Neural cell (in vitro differentiated cells): ENCODE data around the gene GPHN.

Experiments used
- CTCF ChIP-seq: fragments of 450-650 bp; IDR thresholded peaks from 2 replicates; pipeline ENCODE4 v1.5.1; 2014; ENCODE audit warnings: antibody characterized with exemption, mild to moderate bottlenecking, moderate library complexity; ENCODE audit not compliant: poor library complexity, severe bottlenecking
- EP300 ChIP-seq: fragments of 450-650 bp; conservative IDR thresholded peaks from 2 replicates; pipeline ENCODE4 v1.6.1; 2014; ENCODE audit warnings: antibody characterized with exemption, mild to moderate bottlenecking, moderate library complexity; ENCODE audit not compliant: poor library complexity, severe bottlenecking
- MXI1 ChIP-seq: fragments of 450-650 bp; conservative IDR thresholded peaks from 2 replicates; pipeline ENCODE4 v1.6.1; 2014; ENCODE audit warnings: antibody characterized with exemption, mild to moderate bottlenecking; ENCODE audit not compliant: poor library complexity, severe bottlenecking
- POLR2AphosphoS5 ChIP-seq: IDR thresholded peaks from 2 replicates; pipeline ENCODE4 v1.6.1; 2012
- RAD21 ChIP-seq: fragments of 450-650 bp; conservative IDR thresholded peaks from 2 replicates; pipeline ENCODE4 v1.6.1; 2014; ENCODE audit warnings: antibody characterized with exemption, mild to moderate bottlenecking, moderate library complexity
- TAF1 ChIP-seq: IDR thresholded peaks from 2 replicates; pipeline ENCODE4 v1.6.1; 2012; ENCODE audit warnings: low read depth
- TF ChIP-seq, protein P1 (sequence below): IDR thresholded peaks from 2 replicates; pipeline ENCODE4 v1.6.1; 2012; ENCODE audit warnings: borderline replicate concordance

- TF ChIP-seq CTCF (no peak), TAF1 (no peak), POLR2AphosphoS5 (no peak), MXI1 (no peak), RAD21 (no peak), EP300 (no peak)
- TF ChIP-seq, protein P1, sequence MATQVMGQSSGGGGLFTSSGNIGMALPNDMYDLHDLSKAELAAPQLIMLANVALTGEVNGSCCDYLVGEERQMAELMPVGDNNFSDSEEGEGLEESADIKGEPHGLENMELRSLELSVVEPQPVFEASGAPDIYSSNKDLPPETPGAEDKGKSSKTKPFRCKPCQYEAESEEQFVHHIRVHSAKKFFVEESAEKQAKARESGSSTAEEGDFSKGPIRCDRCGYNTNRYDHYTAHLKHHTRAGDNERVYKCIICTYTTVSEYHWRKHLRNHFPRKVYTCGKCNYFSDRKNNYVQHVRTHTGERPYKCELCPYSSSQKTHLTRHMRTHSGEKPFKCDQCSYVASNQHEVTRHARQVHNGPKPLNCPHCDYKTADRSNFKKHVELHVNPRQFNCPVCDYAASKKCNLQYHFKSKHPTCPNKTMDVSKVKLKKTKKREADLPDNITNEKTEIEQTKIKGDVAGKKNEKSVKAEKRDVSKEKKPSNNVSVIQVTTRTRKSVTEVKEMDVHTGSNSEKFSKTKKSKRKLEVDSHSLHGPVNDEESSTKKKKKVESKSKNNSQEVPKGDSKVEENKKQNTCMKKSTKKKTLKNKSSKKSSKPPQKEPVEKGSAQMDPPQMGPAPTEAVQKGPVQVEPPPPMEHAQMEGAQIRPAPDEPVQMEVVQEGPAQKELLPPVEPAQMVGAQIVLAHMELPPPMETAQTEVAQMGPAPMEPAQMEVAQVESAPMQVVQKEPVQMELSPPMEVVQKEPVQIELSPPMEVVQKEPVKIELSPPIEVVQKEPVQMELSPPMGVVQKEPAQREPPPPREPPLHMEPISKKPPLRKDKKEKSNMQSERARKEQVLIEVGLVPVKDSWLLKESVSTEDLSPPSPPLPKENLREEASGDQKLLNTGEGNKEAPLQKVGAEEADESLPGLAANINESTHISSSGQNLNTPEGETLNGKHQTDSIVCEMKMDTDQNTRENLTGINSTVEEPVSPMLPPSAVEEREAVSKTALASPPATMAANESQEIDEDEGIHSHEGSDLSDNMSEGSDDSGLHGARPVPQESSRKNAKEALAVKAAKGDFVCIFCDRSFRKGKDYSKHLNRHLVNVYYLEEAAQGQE = no peak
Measured at GRCh38 chr14:67018720-67019119, 510.8 kb downstream of the GPHN start.
